Gastroesophageal sphincter (tissue), 3 donors: Measurements from ENCODE around the gene HAUS8.

Source experiments
- CTCF ChIP-seq, 4 experiments: fragments of 200-600 bp in 2 of 4; fragments of 450-650 bp in 2 of 4; sonication (generic) in 1 of 4; IDR thresholded peaks; one replicate each; pipeline ENCODE4 v1.5.1; 2017 to 2019; ENCODE audit warnings: antibody characterized with exemption in 4 of 4, mild to moderate bottlenecking in 2 of 4, moderate library complexity in 2 of 4
- POLR2AphosphoS5 ChIP-seq: sonication (generic); formaldehyde crosslinking; IDR thresholded peaks from one replicate; pipeline ENCODE4 v1.6.1; 2017; ENCODE audit warnings: antibody characterized with exemption

GRCh38 chr19:17075864-17076542, 751 bp upstream of the HAUS8 start:
- TF ChIP-seq POLR2AphosphoS5 (no peak), CTCF (IDR thresholded peaks at IDR 0.05) (no peak)
